Measurements from ENCODE around the gene GNL3L. TPM values are rescaled to one million over a fixed set of nuclear protein-coding genes. Genes with fewer than 3 reads are reported as not detected.

GNL3L gene
- total RNA-seq, 4 donors from 2014 or later = 21.2 to 41.7 (median 34.9) TPM

GRCh38 chrX:54496517-54496852, 33.5 kb upstream of the GNL3L start:
- Histone ChIP-seq H3K27me3 (peaks cover 0 to 4% (median 0%) of the 10 kb centered on the region in 3 donors), H3K27ac (peak overlapping the region in 3 of 4 donors; percentile 45 to 68 (median 66)), H3K36me3 (no peaks in the 10 kb centered on the region), H3K4me1 (no peaks in the 10 kb centered on the region), H3K4me3 (peak overlapping the region; percentile 54 to 71 (median 64)), H3K9me3 (no peaks in the 10 kb centered on the region)
- intact Hi-C loops (cut with DNase I; ENCODE audit: low total_unique reads) = loop anchor here (2.0 kb wide), 1 partner anchor 32 kb away; no protein-coding TSS in a partner anchor
- DNase-seq = no peak
- in situ Hi-C loops (cut with MboI; ENCODE audit: low sequenced_read_pairs in 4 of 4) = no loop called here
- ATAC-seq = no peak
- TF ChIP-seq CTCF (IDR thresholded peaks at IDR 0.05 in 4 of 5, conservative IDR thresholded peaks at IDR 0.05 in 1 of 5) = no peak
- TF ChIP-seq POLR2A (IDR thresholded peaks at IDR 0.05) = no peak

DNA sequence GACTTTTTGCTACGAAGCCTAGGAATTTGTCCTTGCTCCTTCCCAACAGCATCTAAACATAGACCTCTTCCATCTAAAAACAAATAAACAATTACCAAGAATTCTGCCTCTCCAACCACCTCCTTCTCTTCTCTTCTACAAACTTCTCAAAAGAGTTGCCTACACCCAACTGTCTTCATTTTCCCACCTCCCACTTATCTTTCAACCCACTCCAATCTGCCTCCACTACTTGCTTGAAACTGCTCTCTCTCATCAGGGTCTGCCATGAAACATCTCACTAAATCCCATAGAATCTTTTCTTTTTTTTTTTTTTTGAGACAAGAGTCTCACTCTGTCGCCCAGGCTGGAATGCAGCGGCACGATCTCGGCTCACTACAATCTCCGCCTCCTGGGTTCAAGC, 33.1 kb upstream of the GNL3L start:
- in situ Hi-C loops (cut with MboI; ENCODE audit: low sequenced_read_pairs in 4 of 4) (no loop called here), intact Hi-C loops (cut with DNase I; ENCODE audit: low total_unique reads) (loop anchor here (2.0 kb wide), 1 partner anchor 32 kb away; no protein-coding TSS in a partner anchor)
- no peaks in the 10 kb centered on the region for H3K36me3 ChIP-seq
- H3K27me3 ChIP-seq = peaks cover 0 to 4% (median 0%) of the 10 kb centered on the region in 3 donors
- DNase-seq (no peak), ATAC-seq (no peak)
- H3K4me1 ChIP-seq = no peaks in the 10 kb centered on the region
- H3K27ac ChIP-seq = peak overlapping the region in 2 of 4 donors; percentile 66 to 68
- no peak overlapping the region for H3K4me3 ChIP-seq
- TF ChIP-seq POLR2A (IDR thresholded peaks at IDR 0.05) (no peak), CTCF (IDR thresholded peaks at IDR 0.05 in 4 of 5, conservative IDR thresholded peaks at IDR 0.05 in 1 of 5) (no peak)
- no peaks in the 10 kb centered on the region for H3K9me3 ChIP-seq

DNA sequence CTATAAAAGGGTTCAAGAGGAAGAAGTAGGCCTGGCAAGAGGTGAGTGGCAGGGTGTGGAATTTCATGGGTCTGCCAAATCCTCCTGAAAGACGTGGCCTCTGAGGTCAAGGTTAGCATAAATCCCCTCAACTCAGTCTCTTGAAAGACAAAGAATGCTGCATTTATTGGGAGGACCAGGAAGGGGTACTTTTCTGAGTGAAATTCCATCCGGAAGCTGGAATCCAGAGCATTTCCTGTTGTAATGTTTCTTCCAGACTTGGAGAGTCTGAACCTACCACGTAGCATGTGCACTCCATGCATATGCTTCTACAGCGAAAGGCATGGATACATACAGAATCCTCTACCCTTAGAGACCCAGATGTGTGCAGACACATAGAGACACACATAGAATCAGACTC, 20.6 kb upstream of the GNL3L start:
- H3K9me3 ChIP-seq = no peaks in the 10 kb centered on the region
- TF ChIP-seq POLR2A (IDR thresholded peaks at IDR 0.05) = no peak
- TF ChIP-seq CTCF (IDR thresholded peaks at IDR 0.05 in 4 of 5, conservative IDR thresholded peaks at IDR 0.05 in 1 of 5) = no peak
- intact Hi-C loops (cut with DNase I; ENCODE audit: low total_unique reads) (no loop called here), in situ Hi-C loops (cut with MboI; ENCODE audit: low sequenced_read_pairs in 4 of 4) (no loop called here)
- no peak overlapping the region for H3K4me3 ChIP-seq
- no peaks in the 10 kb centered on the region for H3K27me3 ChIP-seq
- H3K27ac ChIP-seq = no peak overlapping the region
- H3K4me1 ChIP-seq = no peaks in the 10 kb centered on the region
- ATAC-seq (no peak), DNase-seq (no peak)
- H3K36me3 ChIP-seq = no peaks in the 10 kb centered on the region

DNA sequence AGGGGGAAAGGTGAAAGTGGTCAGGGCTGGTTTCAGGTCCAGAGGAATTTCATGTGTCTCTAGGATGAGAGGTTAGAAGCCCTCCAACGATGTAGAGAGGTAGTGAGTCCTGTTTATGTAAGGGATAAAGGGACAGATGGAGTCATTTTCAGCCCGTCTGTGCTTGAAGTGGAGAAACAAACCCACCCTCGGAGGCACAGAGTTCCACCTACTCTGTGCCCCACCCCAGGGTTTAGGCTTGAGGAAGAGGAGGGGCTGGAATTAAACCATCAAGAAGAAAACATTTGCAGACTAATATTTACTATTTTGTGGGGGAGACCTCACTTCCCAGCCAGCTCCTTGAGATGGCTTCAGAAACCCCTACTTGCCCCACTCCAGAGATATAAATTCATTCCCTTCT, 868 bp upstream of the GNL3L start:
- Histone ChIP-seq H3K27ac (peak overlapping the region; percentile 80 to 91 (median 84)), H3K4me3 (peak overlapping the region; percentile 61 to 78 (median 69)), H3K9me3 (no peaks in the 10 kb centered on the region), H3K27me3 (peaks cover 0 to 3% (median 0%) of the 10 kb centered on the region in 3 donors), H3K4me1 (peaks cover 4 to 12% of the 10 kb centered on the region in 2 donors), H3K36me3 (no peaks in the 10 kb centered on the region)
- in situ Hi-C loops (cut with MboI; ENCODE audit: low sequenced_read_pairs in 4 of 4) (loop anchor here in 3 of 4 donors (25.0 kb wide), 2 partner anchors 342 to 492 kb away; partner anchors contain the start of genes FAM120C (in 2 of the 3) and PHF8 (in 2 of the 3)), intact Hi-C loops (cut with DNase I; ENCODE audit: low total_unique reads) (loop anchor here (2.0 kb wide), 1 partner anchor 32 kb away; the partner anchor contains the start of gene FGD1)
- no peak for DNase-seq
- TF ChIP-seq CTCF (IDR thresholded peaks at IDR 0.05 in 4 of 5, conservative IDR thresholded peaks at IDR 0.05 in 1 of 5) (no peak), POLR2A (IDR thresholded peaks at IDR 0.05) (no peak)
- no peak for ATAC-seq

All from gastrocnemius medialis (tissue), 4 donors.